ENCODE results near the gene CYLD. TPM values are rescaled to one million over a fixed set of nuclear protein-coding genes. Genes with fewer than 3 reads are reported as not detected.

Gene CYLD
- total RNA-seq, 2 experiments from 2014 or later, result 360 to 373 TPM

- DNase-seq (peak in 6 of 14 experiments; percentile 28 to 84 (median 46)), ATAC-seq (ENCODE audit: poor library complexity) (peak; percentile 22)
- H3K27me3 ChIP-seq (ENCODE audit: control insufficient read depth in 1 of 2, insufficient read depth in 2 of 2, low read length in 2 of 2), result no peaks in the 10 kb centered on the region
- H3K36me3 Mint-ChIP-seq (ENCODE audit: low read depth), result peaks cover 16% of the 10 kb centered on the region
- peaks cover 7% of the 10 kb centered on the region for H3K9me3 Mint-ChIP-seq
- peak overlapping the region; percentile 56 for H3K4me3 Mint-ChIP-seq
- H3K4me1 Mint-ChIP-seq (ENCODE audit: low read depth), result peaks cover 55% of the 10 kb centered on the region
- peak overlapping the region in 1 of 2 donors; percentile 50 for H3K27ac ChIP-seq (ENCODE audit: low read depth in 1 of 2, low read length in 2 of 2)
- H3K27me3 Mint-ChIP-seq, result no peaks in the 10 kb centered on the region
- peaks cover 2 to 9% of the 10 kb centered on the region in 2 experiments for H3K9me3 ChIP-seq (ENCODE audit: control insufficient read depth in 1 of 2, insufficient read depth in 1 of 2, low read length in 2 of 2)
- peaks cover 59% of the 10 kb centered on the region for H3K4me1 ChIP-seq (ENCODE audit: insufficient read depth, low read length)
- CTCF ChIA-PET, result interaction anchor here (1.4 to 3.6 kb wide), 2 partner anchors 10 to 28 kb away, joined by 5 to 9 read pairs; no protein-coding TSS in a partner anchor
- intact Hi-C loops (cut with DNase I, micrococcal nuclease), result loop anchor here in 1 of 2 experiments (2.0 kb wide), 1 partner anchor 15 kb away; no protein-coding TSS in a partner anchor
- TF ChIP-seq CTCF (IDR thresholded peaks at IDR 0.05), result no peak
- POLR2A ChIA-PET, result interaction anchor here (1.5 to 4.1 kb wide), 4 partner anchors 9 to 45 kb away, joined by 5 to 23 read pairs (median 13); partner anchors contain the start of genes CYLD and SNX20
- H3K36me3 ChIP-seq (ENCODE audit: insufficient read depth, low read length), result peaks cover 11% of the 10 kb centered on the region
- H3K27ac Mint-ChIP-seq, result peak overlapping the region; percentile 87
- no peak overlapping the region for H3K4me3 ChIP-seq (ENCODE audit: low read length)
Observed at GRCh38 chr16:50699326-50700159, 42.3 kb upstream of the CYLD start.

- H3K27me3 Mint-ChIP-seq, result no peaks in the 10 kb centered on the region
- no peak overlapping the region for H3K27ac Mint-ChIP-seq
- Histone ChIP-seq H3K36me3 (ENCODE audit: insufficient read depth, low read length) (peaks cover 11% of the 10 kb centered on the region), H3K4me1 (ENCODE audit: insufficient read depth, low read length) (peaks cover 31% of the 10 kb centered on the region), H3K9me3 (ENCODE audit: control insufficient read depth in 1 of 2, insufficient read depth in 1 of 2, low read length in 2 of 2) (peaks cover 4 to 16% of the 10 kb centered on the region in 2 experiments), H3K27me3 (ENCODE audit: control insufficient read depth in 1 of 2, insufficient read depth in 2 of 2, low read length in 2 of 2) (no peaks in the 10 kb centered on the region), H3K27ac (ENCODE audit: low read depth in 1 of 2, low read length in 2 of 2) (no peak overlapping the region), H3K4me3 (ENCODE audit: low read length) (no peak overlapping the region)
- ATAC-seq (ENCODE audit: poor library complexity) (no peak), DNase-seq (no peak)
- intact Hi-C loops (cut with DNase I, micrococcal nuclease), result no loop called here
- H3K9me3 Mint-ChIP-seq, result peaks cover 7% of the 10 kb centered on the region
- TF ChIP-seq CTCF (IDR thresholded peaks at IDR 0.05), result no peak
- no peak overlapping the region for H3K4me3 Mint-ChIP-seq
- H3K4me1 Mint-ChIP-seq (ENCODE audit: low read depth), result peaks cover 41% of the 10 kb centered on the region
- ChIA-PET CTCF (interaction anchor here (0.9 to 3.3 kb wide), 3 partner anchors 31 to 104 kb away, joined by 3 to 9 read pairs (median 4); no protein-coding TSS in a partner anchor), POLR2A (interaction anchor here (0.5 to 1.7 kb wide), 3 partner anchors 21 to 287 kb away, joined by 3 to 8 read pairs (median 5); partner anchors contain the start of genes CYLD and SNX20)
- H3K36me3 Mint-ChIP-seq (ENCODE audit: low read depth), result peaks cover 28% of the 10 kb centered on the region
Observed at GRCh38 chr16:50702725-50703124, 39.2 kb upstream of the CYLD start.

- POLR2A ChIA-PET, result no interaction called here
- CTCF ChIA-PET, result no interaction called here
- no peak for ATAC-seq (ENCODE audit: poor library complexity)
Observed at GRCh38 chr16:50704245-50704644, 37.6 kb upstream of the CYLD start.

More at GRCh38 chr16:50704245-50704644, 37.6 kb upstream of the CYLD start:
- DNase-seq, result no peak
- peaks cover 28% of the 10 kb centered on the region for H3K36me3 Mint-ChIP-seq (ENCODE audit: low read depth)
- H3K9me3 Mint-ChIP-seq, result peaks cover 7% of the 10 kb centered on the region
- intact Hi-C loops (cut with DNase I, micrococcal nuclease), result no loop called here
- Histone ChIP-seq H3K36me3 (ENCODE audit: insufficient read depth, low read length) (peaks cover 11% of the 10 kb centered on the region), H3K27ac (ENCODE audit: low read depth in 1 of 2, low read length in 2 of 2) (no peak overlapping the region), H3K4me1 (ENCODE audit: insufficient read depth, low read length) (peaks cover 31% of the 10 kb centered on the region), H3K27me3 (ENCODE audit: control insufficient read depth in 1 of 2, insufficient read depth in 2 of 2, low read length in 2 of 2) (no peaks in the 10 kb centered on the region), H3K9me3 (ENCODE audit: control insufficient read depth in 1 of 2, insufficient read depth in 1 of 2, low read length in 2 of 2) (peaks cover 4 to 16% of the 10 kb centered on the region in 2 experiments), H3K4me3 (ENCODE audit: low read length) (no peak overlapping the region)
- peaks cover 47% of the 10 kb centered on the region for H3K4me1 Mint-ChIP-seq (ENCODE audit: low read depth)
- no peak for TF ChIP-seq CTCF (IDR thresholded peaks at IDR 0.05)
- H3K27me3 Mint-ChIP-seq, result no peaks in the 10 kb centered on the region
- H3K27ac Mint-ChIP-seq, result no peak overlapping the region
- no peak overlapping the region for H3K4me3 Mint-ChIP-seq

Measured in CD4-positive, alpha-beta T cell (primary cell).